Measurements from ENCODE around the gene SHLD3. TPM values are rescaled to one million over a fixed set of nuclear protein-coding genes. Genes with fewer than 3 reads are reported as not detected.
A peak's percentile ranks its signal among the peaks of the same experiment; 100 is the strongest.

The SHLD3 gene
- total RNA-seq, 1 experiment from 2014 or later, result 2.8 TPM

DNA sequence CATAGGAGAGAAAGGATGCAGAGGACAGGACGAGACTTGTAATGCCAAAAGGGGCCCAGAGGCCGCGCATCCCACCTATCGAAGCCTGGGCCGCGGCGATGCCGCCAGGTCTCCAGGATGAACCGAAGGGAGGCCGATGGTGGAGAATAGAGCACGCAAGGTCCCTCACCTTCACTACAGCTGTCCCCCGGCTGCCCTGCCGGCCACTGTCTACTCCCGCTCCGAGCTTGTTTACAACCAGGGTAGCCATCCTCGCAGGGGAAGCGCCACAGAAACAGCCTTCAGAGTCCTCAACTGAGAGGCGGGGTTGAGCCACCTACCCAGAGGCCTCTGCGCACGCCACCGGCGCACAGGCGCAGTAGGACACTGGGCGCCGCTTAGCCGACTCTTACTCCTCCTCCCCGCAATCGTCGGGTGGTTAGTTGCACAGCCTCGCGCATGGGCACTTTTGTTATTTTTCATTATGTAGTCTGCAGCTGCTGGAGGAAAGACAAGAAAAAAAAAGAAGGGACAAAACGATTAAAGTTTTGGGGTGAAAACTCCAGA, 729 bp upstream of the SHLD3 start, which contains the start of gene TRIM23 (continued):
- TF ChIP-seq ZNF274 (IDR thresholded peaks at IDR 0.05; ENCODE audit: low read depth, low read length), result no peak
- no peak for TF ChIP-seq RAD21 (IDR thresholded peaks at IDR 0.05; ENCODE audit: low read depth)

DNA sequence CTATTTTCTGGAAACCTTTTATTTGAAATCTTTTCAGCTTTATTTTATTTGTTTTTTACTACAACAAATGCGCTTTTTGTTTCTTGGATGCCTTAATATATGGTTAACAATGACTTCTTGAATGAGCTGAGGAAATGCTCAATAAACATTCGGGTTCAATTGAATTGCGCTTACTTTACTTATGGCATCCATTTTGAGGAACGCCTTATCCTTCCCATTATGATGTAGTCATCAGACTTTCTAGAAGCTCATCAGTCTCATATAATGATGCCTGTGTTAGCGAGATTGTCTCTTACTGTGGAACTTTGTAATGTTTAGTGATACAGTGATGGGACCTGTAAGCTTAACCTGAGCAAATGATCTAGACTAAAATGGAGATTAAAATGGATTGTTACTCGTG, 916 bp downstream of the SHLD3 start:
- peak overlapping the region; percentile 83 for H3K4me2 ChIP-seq (ENCODE audit: low read length)
- no TSS peak for BruUV-seq (replicated peaks)
- H3K79me2 ChIP-seq (ENCODE audit: insufficient read depth, low read length), result peaks cover 63% of the 10 kb centered on the region
- ChIA-PET CTCF (no interaction called here), RAD21 (ENCODE audit: low non-redundant PET in 1 of 2, low total read pairs in 2 of 2, uncharacterized antibody in 2 of 2, unreplicated experiment in 2 of 2) (no interaction called here), POLR2A (no interaction called here)
- no peaks in the 10 kb centered on the region for H3K36me3 ChIP-seq (ENCODE audit: control insufficient read depth in 1 of 2, insufficient read depth in 2 of 2, low read length in 2 of 2)
- no peak overlapping the region; the same call in 1 of the 2 replicates for H3K27ac ChIP-seq (ENCODE audit: low read depth, low read length)
- peak overlapping the region; percentile 78 to 79 for H3K4me3 ChIP-seq (replicated peaks in 1 of 2; ENCODE audit: low read depth in 1 of 2, low read length in 2 of 2)
- peak overlapping the region; percentile 78 for H3K9ac ChIP-seq (ENCODE audit: low read length)
- DNase-seq (ENCODE audit: low read depth, low spot score) (no peak), ATAC-seq (no peak)
- H3K9me2 ChIP-seq (ENCODE audit: insufficient read depth), result no peaks in the 10 kb centered on the region
- H3K4me1 ChIP-seq (ENCODE audit: control insufficient read depth in 1 of 2, insufficient read depth in 2 of 2, low read length in 2 of 2), result peaks cover 2 to 17% of the 10 kb centered on the region in 2 experiments; a peak in 2 of 4 replicates
- H3K27me3 ChIP-seq (ENCODE audit: insufficient read depth, low read length), result no peaks in the 10 kb centered on the region
- no peaks in the 10 kb centered on the region for H3K9me3 ChIP-seq (ENCODE audit: control insufficient read depth in 1 of 2, insufficient read depth in 1 of 2, low read depth in 1 of 2, low read length in 2 of 2)
- no peak overlapping the region for H2AFZ ChIP-seq (ENCODE audit: low read depth, low read length, poor library complexity, severe bottlenecking)
- TF ChIP-seq EGR1 (IDR thresholded peaks at IDR 0.05; ENCODE audit: low read depth) (no peak), CBX3 (IDR thresholded peaks at IDR 0.05; ENCODE audit: low read depth) (no peak), ATF3 (IDR thresholded peaks at IDR 0.05) (no peak), YY1 (IDR thresholded peaks at IDR 0.05; ENCODE audit: extremely low read depth, insufficient replicate concordance, low read depth, low read length) (no peak), ZBTB33 (IDR thresholded peaks at IDR 0.05; ENCODE audit: extremely low read depth, insufficient replicate concordance, low read length) (no peak), JUND (IDR thresholded peaks at IDR 0.05) (no peak), TCF7L2 (IDR thresholded peaks at IDR 0.05; ENCODE audit: borderline replicate concordance, extremely low read depth, insufficient read depth, insufficient read length) (no peak), RAD21 (IDR thresholded peaks at IDR 0.05; ENCODE audit: low read depth) (no peak)
- H4K20me1 ChIP-seq (ENCODE audit: insufficient read depth), result peaks cover 3% of the 10 kb centered on the region; the same call in 1 of the 2 replicates
- intact Hi-C loops (cut with micrococcal nuclease), result loop anchor here (2.0 kb wide), 1 partner anchor 63 kb away; the partner anchor contains the start of genes CENPK and PPWD1
